ENCODE data around the gene SLC6A1. TPM values are rescaled to one million over a fixed set of nuclear protein-coding genes. Genes with fewer than 3 reads are reported as not detected.
A peak's percentile ranks its signal among the peaks of the same experiment; 100 is the strongest.

SLC6A1 gene
- total and polyA plus RNA-seq, 2 of the 8 experiments (the other 6 are each of a cell fraction or from before 2014, with no cell fraction given) = 0.30 to 0.63 TPM

GRCh38 chr3:11006986-11007933 is 14.7 kb downstream of the SLC6A1 start:
- Histone ChIP-seq H2BK15ac (ENCODE audit: low read length) (no peak overlapping the region), H3K56ac (replicated peaks; ENCODE audit: insufficient read length, low read depth, low read length) (no peak overlapping the region), H4K91ac (replicated peaks; ENCODE audit: insufficient read length, low read length) (no peak overlapping the region), H4K8ac (ENCODE audit: extremely low read depth, insufficient read depth, low read length) (peak overlapping the region; percentile 73; the same call in 1 of the 2 replicates), H3K9ac (replicated peaks in 1 of 4; ENCODE audit: extremely low read depth in 1 of 4, low read depth in 3 of 4, low read length in 3 of 4) (no peak overlapping the region), H3K27ac (ENCODE audit: low read depth, low read length) (no peak overlapping the region), H2BK5ac (ENCODE audit: low read depth, low read length) (no peak overlapping the region), H3K4me1 (replicated peaks in 1 of 4; ENCODE audit: control insufficient read depth in 3 of 4, insufficient read depth in 4 of 4, low read length in 3 of 4) (peaks cover 0 to 4% (median 0%) of the 10 kb centered on the region in 4 experiments; a peak in 3 of 7 replicates), H3K18ac (ENCODE audit: extremely low read depth, low read length) (0 out of 2 replicates have a peak overlapping the region, but pooled peaks have one; percentile 38), H3K27me3 (replicated peaks in 1 of 4; ENCODE audit: control insufficient read depth in 3 of 4, extremely low read depth in 1 of 4, insufficient read depth in 3 of 4, low read length in 3 of 4) (no peaks in the 10 kb centered on the region), H2AFZ (ENCODE audit: low read length) (peak overlapping the region; percentile 45; the same call in 1 of the 2 replicates), H2BK12ac (ENCODE audit: low read depth, low read length) (no peak overlapping the region; the same call in 1 of the 2 replicates), H3K4me2 (ENCODE audit: insufficient read depth in 1 of 2, low read depth in 2 of 2, low read length in 2 of 2) (no peak overlapping the region), H3K79me1 (ENCODE audit: low read depth, low read length) (no peaks in the 10 kb centered on the region), H3K9me3 (ENCODE audit: insufficient read depth in 2 of 2, low read depth in 1 of 2, low read length in 1 of 2) (no peaks in the 10 kb centered on the region), H3K14ac (ENCODE audit: insufficient read length) (no peak overlapping the region), H3K23ac (ENCODE audit: insufficient read length) (no peak overlapping the region), H4K20me1 (replicated peaks in 1 of 2; ENCODE audit: control insufficient read depth in 1 of 2, insufficient read depth in 2 of 2, low read length in 2 of 2) (no peaks in the 10 kb centered on the region), H4K5ac (ENCODE audit: insufficient read length, low read depth, low read length) (no peak overlapping the region), H3K4ac (replicated peaks; ENCODE audit: insufficient read length, low read depth, low read length) (no peak overlapping the region), H2BK20ac (ENCODE audit: low read length) (no peak overlapping the region), H3K36me3 (ENCODE audit: control insufficient read depth in 2 of 4, insufficient read depth in 4 of 4, low read length in 3 of 4) (no peaks in the 10 kb centered on the region), H3K79me2 (ENCODE audit: control insufficient read depth in 1 of 2, insufficient read depth in 2 of 2, low read length in 2 of 2) (no peaks in the 10 kb centered on the region), H3K23me2 (ENCODE audit: low read depth, low read length) (no peaks in the 10 kb centered on the region), H2BK120ac (replicated peaks; ENCODE audit: low read depth, low read length) (no peak overlapping the region), H2AK5ac (ENCODE audit: low read depth, low read length) (no peak overlapping the region), H3K4me3 (ENCODE audit: extremely low read depth in 1 of 4, insufficient read depth in 2 of 4, low read depth in 3 of 4, low read length in 4 of 4) (no peak overlapping the region)
- FAIRE-seq (peak; percentile 66), DNase-seq (ENCODE audit: low read depth in 1 of 2, low spot score in 2 of 2) (peak in 1 of 2 experiments; percentile 61)
- CTCF ChIA-PET (ENCODE audit: partially characterized antibody) = interaction anchor here (0.5 to 7.6 kb wide), 33 partner anchors 9 to 721 kb away, joined by 3 to 100 read pairs (median 4); partner anchors contain the start of gene SLC6A1
- 85% methylated on average over 19 of the region's 20 CpGs; no CpG with 5 or more reads in 1 of the 2 experiments for WGBS, 2 experiments (ENCODE audit: extremely low coverage in 1 of 2, insufficient coverage in 1 of 2, insufficient read length in 1 of 2, insufficient replicate concordance in 2 of 2, low coverage in 1 of 2, low lambda C conversion rate in 2 of 2, missing lambda C conversion rate in 1 of 2)
- POLR2A ChIA-PET (ENCODE audit: partially characterized antibody) = interaction anchor here (1.0 to 1.4 kb wide), 4 partner anchors 11 to 89 kb away, joined by 3 read pairs; partner anchors contain the start of gene SLC6A1
- TF ChIP-seq KDM4A (IDR thresholded peaks at IDR 0.05; ENCODE audit: low read depth, low read length, severe bottlenecking) = no peak
- TF ChIP-seq EGR1 (IDR thresholded peaks at IDR 0.05; ENCODE audit: borderline replicate concordance, low read depth, low read length) = no peak
- peak; percentile 59; the same call in 1 of the 2 replicates for TF ChIP-seq MAX (IDR thresholded peaks at IDR 0.05)
- TF ChIP-seq YY1 (IDR thresholded peaks at IDR 0.05; ENCODE audit: low read depth, low read length) = peak; percentile 82
- 0 out of 4 replicates have a peak, but pooled peaks of 1 of the 2 experiments have one; percentile 43 for TF ChIP-seq HDAC2 (IDR thresholded peaks at IDR 0.05; ENCODE audit: borderline replicate concordance in 1 of 2, low read depth in 2 of 2, low read length in 2 of 2)
- peak; percentile 59; the same call in 1 of the 2 replicates for TF ChIP-seq E2F6 (IDR thresholded peaks at IDR 0.05)

Measured in H1 (cell line).